Hematopoietic multipotent progenitor cell treated with erythropoietin and hydrocortisone succinate and interleukin-3 and kit ligand, for 4 days (in vitro differentiated cells): ENCODE data around the gene SHANK3.

Source experiments
- DNase-seq: peaks from one replicate; pipeline ENCODE4 v3.0.0-alpha.2; 2015

Gene SHANK3

GRCh38 chr22:50714631-50715179 is 42.1 kb downstream of the SHANK3 start:
- DNase-seq: no peak

- no peak for DNase-seq
Observed at GRCh38 chr22:50715250-50715649, 42.6 kb downstream of the SHANK3 start.

- no peak for DNase-seq
Observed at GRCh38 chr22:50715776-50716175, 43.2 kb downstream of the SHANK3 start.

- DNase-seq: no peak
Observed at GRCh38 chr22:50716290-50717024, 43.8 kb downstream of the SHANK3 start.

GRCh38 chr22:50717709-50718351 is 45.2 kb downstream of the SHANK3 start:
- DNase-seq: no peak

GRCh38 chr22:50718352-50718709 is 45.7 kb downstream of the SHANK3 start:
- DNase-seq: no peak

- no peak for DNase-seq
Observed at GRCh38 chr22:50719814-50720300, 47.2 kb downstream of the SHANK3 start.

GRCh38 chr22:50720301-50721256 is 48.0 kb downstream of the SHANK3 start:
- DNase-seq: no peak

- no peak for DNase-seq
Observed at GRCh38 chr22:50721257-50721844, 48.7 kb downstream of the SHANK3 start.

GRCh38 chr22:50722048-50722701 is 49.6 kb downstream of the SHANK3 start:
- DNase-seq: no peak
